DOHH2 (cell line): ENCODE results near the gene RPS6KA4.

Experiments
- CTCF ChIP-seq: fragments of 200-600 bp; sonication (generic); IDR thresholded peaks from one replicate; pipeline ENCODE4 v1.5.1; 2014; ENCODE audit warnings: antibody characterized with exemption, mild to moderate bottlenecking, low read depth, low read length; ENCODE audit not compliant: poor library complexity, severe bottlenecking
- EZH2phosphoT487 ChIP-seq: fragments of 200-600 bp; sonication (generic); IDR thresholded peaks from 2 replicates; pipeline ENCODE4 v1.6.1; 2017; ENCODE audit warnings: borderline replicate concordance, mild to moderate bottlenecking, antibody characterized with exemption, low read length, moderate library complexity, mixed read lengths

- no peak for TF ChIP-seq CTCF
- no peak for TF ChIP-seq EZH2phosphoT487
Observed at GRCh38 chr11:64347193-64347867, 11.6 kb upstream of the RPS6KA4 start.
